AG04450 (cell line): ENCODE measurements around the gene RPL22L1. TPM values are rescaled to one million over a fixed set of nuclear protein-coding genes. Genes with fewer than 3 reads are reported as not detected.

Experiments
- CTCF ChIA-PET: fragments of 300-600, 350-600 bp; formaldehyde crosslinking; extraction: SDS; loops from one replicate; lab custom pipeline; 2022; ENCODE audit warnings: antibody characterized with exemption, inconsistent platforms; lab: Charles Lee
- POLR2A ChIA-PET: fragments of 350-600 bp; formaldehyde crosslinking; extraction: SDS; loops from one replicate; lab custom pipeline; 2021; ENCODE audit warnings: antibody characterized with exemption, inconsistent platforms; lab: Yijun Ruan, JAX
- DNase-seq: peaks from one replicate; pipeline ENCODE4 v3.0.0-alpha.2; 2011; ENCODE audit warnings: low read depth, low spot score
- H3K27ac ChIP-seq: one replicate; pipeline ENCODE4 v1.5.1; 2012; ENCODE audit warnings: low read depth, low read length, control low read depth
- H3K27me3 ChIP-seq: one replicate; pipeline ENCODE4 v1.6.0; 2012; ENCODE audit warnings: low read length; ENCODE audit not compliant: control insufficient read depth, insufficient read depth
- H3K4me3 ChIP-seq: 2 replicates; pipeline ENCODE4 v1.5.1; 2011; ENCODE audit warnings: mild to moderate bottlenecking, low read depth, low read length, control low read depth
- H3K9me3 ChIP-seq: 2 replicates; pipeline ENCODE4 v1.5.1; 2012; ENCODE audit warnings: low read length; ENCODE audit not compliant: control insufficient read depth, insufficient read depth
- CTCF ChIP-seq: IDR thresholded peaks from 2 replicates; pipeline ENCODE4 v1.5.1; 2011; ENCODE audit warnings: low read depth, low read length, control low read depth, inconsistent platforms
- polyA plus RNA-seq: library from polyadenylated mRNA; depleted of rRNA; stranded (reverse); fragments of >200 nt; gene quantifications from 2 replicates; pipeline ENCODE4 v1.2.3, GENCODE V29; 2011; rRNA removed

The RPL22L1 gene
- polyA plus RNA-seq, 1 experiment, result 171 TPM

DNA sequence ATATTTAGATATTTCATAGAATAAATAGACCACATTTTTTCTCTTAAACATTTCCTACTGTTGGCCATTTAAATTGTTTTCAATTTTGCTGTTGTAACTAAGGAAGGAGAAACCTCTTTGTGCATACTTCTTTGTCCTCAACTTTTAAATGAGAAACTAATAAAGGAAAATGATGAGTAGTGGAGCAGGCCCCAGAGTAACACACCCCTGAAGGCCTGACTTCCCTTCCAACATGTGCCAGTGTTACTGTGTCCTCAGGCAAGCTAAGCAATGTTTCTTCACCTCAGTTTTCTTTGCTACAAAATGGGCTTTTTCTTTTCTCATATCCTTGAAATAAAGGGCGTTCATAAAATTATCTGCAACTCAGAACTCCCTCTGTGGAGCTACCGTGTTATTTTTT lies 53.7 kb downstream of the RPL22L1 start:
- H3K27ac ChIP-seq, result no peak overlapping the region
- TF ChIP-seq CTCF, result no peak
- POLR2A ChIA-PET, result no interaction called here
- no peaks in the 10 kb centered on the region for H3K27me3 ChIP-seq
- DNase-seq, result no peak
- H3K4me3 ChIP-seq, result no peak overlapping the region
- CTCF ChIA-PET, result interaction anchor here (1.3 to 1.5 kb wide), 2 partner anchors 32 to 402 kb away, joined by 4 to 7 read pairs; no protein-coding TSS in a partner anchor
- no peaks in the 10 kb centered on the region for H3K9me3 ChIP-seq

DNA sequence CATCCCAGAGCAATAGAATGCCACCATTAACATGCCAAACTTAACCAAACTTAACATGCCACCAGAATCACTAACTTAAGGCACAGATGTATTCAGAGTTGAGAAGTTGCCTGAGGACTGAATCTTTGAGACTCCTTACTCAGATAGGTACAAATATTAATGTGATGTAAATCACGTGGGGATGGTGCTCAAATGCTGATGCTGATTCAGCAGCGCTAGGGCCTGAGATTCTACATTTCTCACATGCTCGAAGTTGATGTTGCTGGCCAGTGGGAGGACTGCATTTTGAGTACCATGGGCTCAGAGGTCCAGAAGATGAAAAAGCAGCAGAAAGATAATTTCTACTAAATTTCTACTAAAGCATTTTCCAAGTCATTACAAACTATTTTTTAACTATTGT lies 54.1 kb downstream of the RPL22L1 start:
- TF ChIP-seq CTCF, result no peak
- Histone ChIP-seq H3K9me3 (no peaks in the 10 kb centered on the region), H3K27ac (no peak overlapping the region), H3K4me3 (no peak overlapping the region), H3K27me3 (no peaks in the 10 kb centered on the region)
- DNase-seq, result no peak
- CTCF ChIA-PET, result interaction anchor here (1.5 to 7.7 kb wide), 3 partner anchors 13 to 402 kb away, joined by 7 to 366 read pairs (median 19); partner anchors contain the start of gene CLDN11
- POLR2A ChIA-PET, result no interaction called here

DNA sequence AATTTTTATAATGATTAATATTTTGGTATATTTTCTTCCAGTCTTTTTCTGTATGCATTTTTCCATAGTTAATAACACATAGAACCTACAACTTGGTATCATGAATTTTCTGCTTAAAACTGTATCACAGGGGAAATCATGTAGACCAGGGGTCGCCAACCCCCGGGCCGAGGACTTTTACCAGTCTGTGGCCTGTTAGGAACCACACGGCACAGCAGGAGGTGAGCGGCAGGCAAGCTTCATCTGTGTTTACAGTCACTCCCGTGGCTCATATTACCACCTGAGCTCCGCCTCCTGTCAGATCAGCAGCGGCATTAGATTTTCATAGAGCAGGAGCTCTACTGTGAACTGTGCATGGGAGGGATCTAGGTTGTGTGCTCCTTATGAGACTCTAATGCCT lies 54.7 kb downstream of the RPL22L1 start:
- ChIA-PET POLR2A (no interaction called here), CTCF (interaction anchor here (5.0 to 7.7 kb wide), 2 partner anchors 14 to 400 kb away, joined by 19 to 366 read pairs; partner anchors contain the start of gene CLDN11)
- DNase-seq, result no peak
- Histone ChIP-seq H3K9me3 (no peaks in the 10 kb centered on the region), H3K4me3 (no peak overlapping the region), H3K27ac (no peak overlapping the region), H3K27me3 (no peaks in the 10 kb centered on the region)
- TF ChIP-seq CTCF, result no peak

Other genes starting within 250 kb of the RPL22L1 start
- gene EIF5A2, start 38.4 kb upstream of the RPL22L1 start, polyA plus RNA-seq, result 17.6 and 20.5 TPM in 2 replicates
- not detected in 2 replicates for gene SLC2A2, start 156.5 kb upstream of the RPL22L1 start, polyA plus RNA-seq